Thyroid gland (tissue), 4 donors: ENCODE measurements around the gene WNT2. TPM values are rescaled to one million over a fixed set of nuclear protein-coding genes. Genes with fewer than 3 reads are reported as not detected.

Source experiments
- DNase-seq, 2 donors: peaks; one replicate each; pipeline ENCODE4 v3.0.0-alpha.2; 2019
- H3K27ac ChIP-seq, 3 donors: fragments of 200-600 bp; sonication (generic); 1 replicate in 2 of 3; 2 replicates in 1 of 3; pipeline ENCODE4 v1.5.1; 2016 to 2019; ENCODE audit warnings: mild to moderate bottlenecking in 1 of 3, moderate library complexity in 1 of 3
- H3K27me3 ChIP-seq: fragments of 200-600 bp; sonication (generic); one replicate; pipeline ENCODE4 v1.5.1; 2019
- H3K36me3 ChIP-seq, 2 donors: fragments of 200-600 bp; sonication (generic); one replicate each; pipeline ENCODE4 v1.5.1; 2016 to 2019
- H3K4me1 ChIP-seq, 2 donors: fragments of 200-600 bp; sonication (generic); one replicate each; pipeline ENCODE4 v1.5.1; 2017 to 2019
- H3K4me3 ChIP-seq, 3 donors: fragments of 200-600 bp; sonication (generic); replicated peaks in 1 of 3; 1 replicate in 2 of 3; 2 replicates in 1 of 3; pipeline ENCODE4 v1.5.1; 2016; ENCODE audit warnings: mild to moderate bottlenecking in 1 of 3
- H3K9me3 ChIP-seq: fragments of 200-600 bp; sonication (generic); one replicate; pipeline ENCODE4 v1.5.1; 2017
- POLR2A ChIP-seq, 2 donors: fragments of 450-650 bp; IDR thresholded peaks; one replicate each; pipeline ENCODE4 v1.6.1; 2017; ENCODE audit warnings: antibody characterized with exemption in 2 of 2, mild to moderate bottlenecking in 2 of 2, moderate library complexity in 1 of 2
- WGBS, 2 donors: methylation state at CpG; one replicate each; pipeline ENCODE4 v1.1.5; 2017; 5-methylcytosine and 5-hydroxymethylcytosine counted together
- intact Hi-C: fragments of 100-400 bp; cut with DNase I; formaldehyde crosslinking; loops from one replicate; pipeline ENCODE4 v1.15.1; 2023
- total RNA-seq, 4 donors: library from RNA; depleted of rRNA; stranded (reverse); fragments of >200 nt; gene quantifications; one replicate each; pipeline ENCODE4 v1.2.3, GENCODE V29; 2016
- TF ChIP-seq, protein P1 (sequence below), 6 experiments: fragments of 200-600 bp in 3 of 6; fragments of 450-650 bp in 3 of 6; sonication (generic) in 3 of 6; IDR thresholded peaks; one replicate each; pipeline ENCODE4 v1.5.1; 2016 to 2019; ENCODE audit warnings: antibody characterized with exemption in 6 of 6, mild to moderate bottlenecking in 2 of 6, inconsistent platforms in 1 of 6, moderate library complexity in 1 of 6

The WNT2 gene
- total RNA-seq, 4 donors from 2014 or later = 0.13 to 0.89 TPM; not detected in 2

DNA sequence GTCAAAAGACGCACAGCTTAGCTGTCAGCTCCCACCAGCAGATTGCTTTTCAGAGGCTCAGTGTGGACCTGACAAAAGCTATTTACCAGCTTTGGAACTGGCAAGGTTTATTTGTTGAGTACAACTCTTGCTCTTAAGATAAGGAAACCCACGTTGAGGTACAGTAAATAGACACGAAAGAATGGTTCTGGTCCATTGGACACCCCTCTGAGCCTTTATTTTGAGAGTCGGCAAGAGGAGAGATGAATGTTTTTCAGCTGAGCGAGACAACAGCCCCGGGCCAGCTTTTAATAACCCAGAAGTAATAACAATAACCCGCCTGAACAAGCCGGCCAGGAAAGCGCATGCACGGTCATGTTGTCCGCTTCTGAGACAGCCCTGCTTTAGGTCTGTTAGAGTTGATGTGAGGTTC is 49.0 kb downstream of the WNT2 start:
- H3K9me3 ChIP-seq = no peaks in the 10 kb centered on the region
- 34 to 45% methylated on average over 11 of the region's 11 CpGs for WGBS, 2 donors
- no peaks in the 10 kb centered on the region for H3K27me3 ChIP-seq
- no peaks in the 10 kb centered on the region for H3K36me3 ChIP-seq
- DNase-seq = peak; percentile 30 to 53
- TF ChIP-seq, protein P1, sequence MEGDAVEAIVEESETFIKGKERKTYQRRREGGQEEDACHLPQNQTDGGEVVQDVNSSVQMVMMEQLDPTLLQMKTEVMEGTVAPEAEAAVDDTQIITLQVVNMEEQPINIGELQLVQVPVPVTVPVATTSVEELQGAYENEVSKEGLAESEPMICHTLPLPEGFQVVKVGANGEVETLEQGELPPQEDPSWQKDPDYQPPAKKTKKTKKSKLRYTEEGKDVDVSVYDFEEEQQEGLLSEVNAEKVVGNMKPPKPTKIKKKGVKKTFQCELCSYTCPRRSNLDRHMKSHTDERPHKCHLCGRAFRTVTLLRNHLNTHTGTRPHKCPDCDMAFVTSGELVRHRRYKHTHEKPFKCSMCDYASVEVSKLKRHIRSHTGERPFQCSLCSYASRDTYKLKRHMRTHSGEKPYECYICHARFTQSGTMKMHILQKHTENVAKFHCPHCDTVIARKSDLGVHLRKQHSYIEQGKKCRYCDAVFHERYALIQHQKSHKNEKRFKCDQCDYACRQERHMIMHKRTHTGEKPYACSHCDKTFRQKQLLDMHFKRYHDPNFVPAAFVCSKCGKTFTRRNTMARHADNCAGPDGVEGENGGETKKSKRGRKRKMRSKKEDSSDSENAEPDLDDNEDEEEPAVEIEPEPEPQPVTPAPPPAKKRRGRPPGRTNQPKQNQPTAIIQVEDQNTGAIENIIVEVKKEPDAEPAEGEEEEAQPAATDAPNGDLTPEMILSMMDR (IDR thresholded peaks at IDR 0.05) = no peak
- no peak for TF ChIP-seq POLR2A (IDR thresholded peaks at IDR 0.05)
- intact Hi-C loops = no loop called here
- peaks cover 5 to 14% of the 10 kb centered on the region in 2 donors for H3K4me1 ChIP-seq
- no peak overlapping the region for H3K27ac ChIP-seq
- no peak overlapping the region for H3K4me3 ChIP-seq

DNA sequence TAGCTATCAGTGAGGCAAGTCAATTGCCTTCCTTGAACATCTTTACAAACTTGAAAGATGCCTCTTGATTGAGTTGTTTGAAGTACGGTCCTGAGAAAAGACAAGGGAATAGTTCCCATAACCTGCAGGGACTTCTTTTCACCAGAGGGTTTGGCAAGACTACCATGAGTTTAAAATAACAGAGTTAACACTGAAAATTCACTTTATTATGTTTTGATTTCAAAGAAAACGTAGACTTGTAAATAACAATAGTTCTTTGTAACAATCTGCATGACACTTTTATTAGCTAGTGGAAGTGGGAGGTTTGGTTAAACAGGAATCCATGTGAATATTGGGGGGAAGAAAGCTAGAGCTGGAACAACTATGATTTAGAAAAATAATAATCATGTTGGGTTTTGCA is 49.5 kb downstream of the WNT2 start:
- H3K4me3 ChIP-seq = no peak overlapping the region
- TF ChIP-seq POLR2A (IDR thresholded peaks at IDR 0.05) = no peak
- TF ChIP-seq, protein P1 (IDR thresholded peaks at IDR 0.05) = no peak
- H3K4me1 ChIP-seq = peaks cover 5 to 14% of the 10 kb centered on the region in 2 donors
- no peaks in the 10 kb centered on the region for H3K9me3 ChIP-seq
- H3K27me3 ChIP-seq = no peaks in the 10 kb centered on the region
- DNase-seq = no peak
- WGBS, 2 donors = 43 to 61% methylated on average over 2 of the region's 2 CpGs
- intact Hi-C loops = no loop called here
- H3K27ac ChIP-seq = no peak overlapping the region
- no peaks in the 10 kb centered on the region for H3K36me3 ChIP-seq

DNA sequence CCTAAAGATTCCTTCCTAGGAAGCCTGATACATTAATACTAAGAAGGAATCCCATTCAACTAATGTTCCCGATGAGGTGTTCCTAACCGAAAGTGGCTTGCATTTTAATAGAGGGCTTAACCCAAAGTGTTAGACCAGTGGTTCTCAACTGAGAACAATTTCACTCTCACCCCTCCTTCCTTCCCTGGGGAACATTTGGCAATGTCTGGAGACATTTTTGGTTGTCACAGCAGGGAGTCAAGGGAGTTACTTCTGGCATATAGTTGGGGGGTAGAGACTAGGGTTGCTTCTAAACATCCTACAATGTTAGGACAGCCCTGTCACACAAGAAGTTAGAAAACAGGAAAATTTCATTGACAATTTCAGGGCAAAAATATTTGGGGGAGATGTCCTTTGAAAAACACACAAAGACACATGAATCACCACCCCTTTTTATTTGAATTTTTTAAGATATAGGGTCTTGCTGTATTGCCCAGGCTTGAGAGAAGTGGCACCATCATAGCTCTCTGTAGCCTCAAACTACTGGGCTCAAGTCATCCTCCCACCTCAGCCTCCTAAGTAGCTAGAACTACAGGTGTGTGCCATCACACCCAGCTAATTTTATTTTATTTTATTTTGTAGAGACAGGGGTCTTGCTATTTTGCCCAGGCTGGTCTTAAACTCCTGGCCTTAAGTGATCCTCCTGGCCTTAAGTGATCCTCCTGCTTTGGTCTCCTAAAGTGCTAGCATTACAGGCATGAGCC is 50.7 kb downstream of the WNT2 start:
- TF ChIP-seq POLR2A (IDR thresholded peaks at IDR 0.05) = no peak
- TF ChIP-seq, protein P1 (IDR thresholded peaks at IDR 0.05) = no peak
- H3K36me3 ChIP-seq = no peaks in the 10 kb centered on the region
- no peak overlapping the region for H3K4me3 ChIP-seq
- DNase-seq = no peak
- H3K27me3 ChIP-seq = no peaks in the 10 kb centered on the region
- 93 to 100% methylated on average over 2 of the region's 2 CpGs for WGBS, 2 donors
- H3K4me1 ChIP-seq = peaks cover 5 to 14% of the 10 kb centered on the region in 2 donors
- intact Hi-C loops = no loop called here
- no peaks in the 10 kb centered on the region for H3K9me3 ChIP-seq
- no peak overlapping the region for H3K27ac ChIP-seq

DNA sequence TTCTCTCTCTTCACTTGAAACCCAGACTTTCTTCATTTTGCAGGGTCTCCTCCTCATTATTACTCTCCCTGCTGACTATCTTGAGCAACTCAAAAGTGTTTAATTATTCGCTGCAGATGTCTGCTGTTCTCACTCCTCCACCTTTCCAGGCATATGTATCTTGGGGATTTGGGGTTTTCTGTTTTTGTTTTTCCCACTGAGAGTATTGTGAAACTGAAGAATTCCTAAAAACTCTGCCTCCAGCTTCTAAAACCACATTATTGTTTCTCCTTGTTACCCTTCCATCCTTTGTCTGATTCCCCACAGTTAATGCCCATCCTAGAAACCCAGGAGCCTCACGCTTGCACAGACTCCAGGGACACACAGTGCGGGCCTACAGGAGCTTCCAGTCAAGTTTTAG is 51.3 kb downstream of the WNT2 start:
- 90 to 93% methylated on average over 3 of the region's 3 CpGs for WGBS, 2 donors

DNA sequence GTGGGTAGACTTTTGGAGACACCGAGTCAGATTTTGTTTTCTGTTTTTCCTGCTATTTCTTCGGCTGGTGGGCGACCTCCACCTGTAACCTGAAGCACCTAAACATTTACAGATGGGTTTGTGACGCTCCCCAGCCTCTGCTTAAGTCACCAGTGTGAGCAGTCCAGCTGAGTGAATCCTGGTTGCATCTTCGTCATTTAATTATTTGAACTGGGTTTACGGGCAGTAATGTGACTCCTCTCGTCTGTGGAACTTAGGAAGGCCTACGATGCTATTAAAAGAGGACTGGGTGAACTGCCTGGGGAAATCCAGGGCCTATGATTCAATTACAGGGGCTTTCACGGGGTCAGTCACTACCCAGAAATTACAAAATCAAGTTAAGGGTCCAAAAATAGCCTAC is 52.5 kb downstream of the WNT2 start:
- Histone ChIP-seq H3K4me1 (peaks cover 5 to 14% of the 10 kb centered on the region in 2 donors), H3K27me3 (no peaks in the 10 kb centered on the region), H3K27ac (no peak overlapping the region), H3K4me3 (no peak overlapping the region), H3K36me3 (no peaks in the 10 kb centered on the region), H3K9me3 (no peaks in the 10 kb centered on the region)
- intact Hi-C loops = no loop called here
- no peak for DNase-seq
- TF ChIP-seq, protein P1 (IDR thresholded peaks at IDR 0.05) = no peak
- 75 to 91% methylated on average over 9 of the region's 9 CpGs for WGBS, 2 donors

More for the DNA sequence above, 51.3 kb downstream of the WNT2 start:
- TF ChIP-seq, protein P1 (IDR thresholded peaks at IDR 0.05) = no peak
- no peak for TF ChIP-seq POLR2A (IDR thresholded peaks at IDR 0.05)
- intact Hi-C loops = no loop called here
- H3K27ac ChIP-seq = no peak overlapping the region
- DNase-seq = no peak
- H3K9me3 ChIP-seq = no peaks in the 10 kb centered on the region
- H3K36me3 ChIP-seq = no peaks in the 10 kb centered on the region
- H3K4me1 ChIP-seq = peaks cover 5 to 14% of the 10 kb centered on the region in 2 donors
- no peaks in the 10 kb centered on the region for H3K27me3 ChIP-seq
- no peak overlapping the region for H3K4me3 ChIP-seq
